A549 (cell line): ENCODE measurements around the gene NRM.
"Not testable (repeated sequence)": the region's sequence is repeated elsewhere in the genome, so short reads cannot be mapped to it uniquely, and the experiment has no call there.

Experiments
- CTCF ChIP-seq: fragments of >200 bp; sonication (Bioruptor Twin); formaldehyde crosslinking; IDR thresholded peaks from 3 replicates; pipeline ENCODE4 v1.5.1; 2016
- JUN ChIP-seq, 2 experiments: fragments of >200 bp; sonication (Bioruptor Twin); formaldehyde crosslinking; IDR thresholded peaks; 2 replicates in 1 of 2; 3 replicates in 1 of 2; pipeline ENCODE4 v1.6.1; 2016 to 2017
- MAX ChIP-seq: IDR thresholded peaks from 2 replicates; pipeline ENCODE4 v1.6.1; 2012
- POLR2A ChIP-seq: IDR thresholded peaks from 2 replicates; pipeline ENCODE4 v1.6.1; 2012; ENCODE audit warnings: mild to moderate bottlenecking, low read length
- RAD21 ChIP-seq, 2 experiments: fragments of >200 bp in 1 of 2; sonication (Bioruptor Twin) in 1 of 2; formaldehyde crosslinking in 1 of 2; IDR thresholded peaks in 1 of 2; conservative IDR thresholded peaks in 1 of 2; 2 replicates in 1 of 2; 3 replicates in 1 of 2; pipeline ENCODE4 v1.6.1; 2012 to 2018; ENCODE audit warnings: inconsistent platforms in 1 of 2
- USF2 ChIP-seq: fragments of 450-650 bp; IDR thresholded peaks from 2 replicates; pipeline ENCODE4 v1.6.1; 2014; ENCODE audit warnings: antibody characterized with exemption

- not testable (repeated sequence) for TF ChIP-seq JUN (IDR thresholded peaks at IDR 0.05); CTCF; MAX; POLR2A; USF2; RAD21 (conservative IDR thresholded peaks at IDR 0.05 in 1 of 2, IDR thresholded peaks at IDR 0.05 in 1 of 2)
These were observed 24.5 kb downstream of the NRM start for GRCh38 chr6:30666300-30666699.
